ENCODE measurements around the gene COL18A1. TPM values are rescaled to one million over a fixed set of nuclear protein-coding genes. Genes with fewer than 3 reads are reported as not detected.

The COL18A1 gene
- total RNA-seq, 1 donor from 2014 or later: 6.4 TPM

- intact Hi-C loops (cut with micrococcal nuclease): no loop called here
Observed at GRCh38 chr21:45413922-45414321, 9.0 kb downstream of the COL18A1 start.

- intact Hi-C loops (cut with micrococcal nuclease): no loop called here
Observed at GRCh38 chr21:45414396-45415187, 9.6 kb downstream of the COL18A1 start.

GRCh38 chr21:45415188-45415942 is 10.4 kb downstream of the COL18A1 start:
- intact Hi-C loops (cut with micrococcal nuclease): no loop called here

GRCh38 chr21:45415943-45416611 is 11.1 kb downstream of the COL18A1 start:
- intact Hi-C loops (cut with micrococcal nuclease): no loop called here

DNA sequence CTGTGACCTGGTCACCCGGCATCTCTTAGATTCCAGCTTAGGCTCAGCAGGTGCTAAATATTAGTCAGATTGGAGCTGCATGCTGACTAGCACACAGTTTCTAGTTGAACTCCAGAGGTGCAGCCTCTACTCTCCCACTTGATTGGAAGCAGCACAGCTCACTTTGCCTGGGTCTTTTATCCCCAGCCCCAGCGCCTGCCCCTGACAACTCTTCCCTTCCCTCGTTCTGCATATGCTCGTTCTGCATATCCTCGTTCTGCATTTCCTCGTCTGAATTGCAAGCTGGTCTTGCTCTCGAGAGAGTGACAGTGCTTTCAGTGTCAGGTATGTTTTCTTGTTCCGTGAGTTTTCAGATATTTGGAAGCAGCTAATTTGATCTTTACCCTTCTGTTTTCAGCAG is 11.7 kb downstream of the COL18A1 start:
- intact Hi-C loops (cut with micrococcal nuclease): no loop called here

- intact Hi-C loops (cut with micrococcal nuclease): no loop called here
Observed at GRCh38 chr21:45417256-45417950, 12.4 kb downstream of the COL18A1 start.

DNA sequence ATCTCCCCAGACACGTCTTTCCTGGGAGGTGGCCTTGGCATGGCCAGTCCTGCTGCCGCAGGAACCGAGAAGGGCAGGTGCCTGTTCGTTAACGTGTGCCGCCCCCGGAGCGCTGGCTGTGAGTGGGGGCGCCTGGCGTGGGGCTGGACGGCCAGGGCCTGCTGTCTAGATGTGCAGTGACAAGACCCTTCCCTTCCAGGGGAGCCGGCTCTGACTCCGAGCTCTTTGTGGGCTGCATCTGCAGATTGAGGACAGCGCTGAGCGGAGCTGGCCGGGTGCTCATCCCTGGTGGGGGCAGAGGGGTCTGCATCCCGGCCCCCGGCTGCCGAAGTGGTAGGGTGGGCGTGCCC is 13.0 kb downstream of the COL18A1 start:
- intact Hi-C loops (cut with micrococcal nuclease): no loop called here

- intact Hi-C loops (cut with micrococcal nuclease): no loop called here
Observed at GRCh38 chr21:45418301-45419071, 13.5 kb downstream of the COL18A1 start.

- intact Hi-C loops (cut with micrococcal nuclease): no loop called here
Observed at GRCh38 chr21:45419162-45419561, 14.2 kb downstream of the COL18A1 start.

GRCh38 chr21:45420061-45421041 is 15.4 kb downstream of the COL18A1 start:
- intact Hi-C loops (cut with micrococcal nuclease): no loop called here

- intact Hi-C loops (cut with micrococcal nuclease): no loop called here
Observed at GRCh38 chr21:45421071-45421845, 16.3 kb downstream of the COL18A1 start.

GRCh38 chr21:45421846-45422775 is 17.1 kb downstream of the COL18A1 start:
- intact Hi-C loops (cut with micrococcal nuclease): no loop called here

DNA sequence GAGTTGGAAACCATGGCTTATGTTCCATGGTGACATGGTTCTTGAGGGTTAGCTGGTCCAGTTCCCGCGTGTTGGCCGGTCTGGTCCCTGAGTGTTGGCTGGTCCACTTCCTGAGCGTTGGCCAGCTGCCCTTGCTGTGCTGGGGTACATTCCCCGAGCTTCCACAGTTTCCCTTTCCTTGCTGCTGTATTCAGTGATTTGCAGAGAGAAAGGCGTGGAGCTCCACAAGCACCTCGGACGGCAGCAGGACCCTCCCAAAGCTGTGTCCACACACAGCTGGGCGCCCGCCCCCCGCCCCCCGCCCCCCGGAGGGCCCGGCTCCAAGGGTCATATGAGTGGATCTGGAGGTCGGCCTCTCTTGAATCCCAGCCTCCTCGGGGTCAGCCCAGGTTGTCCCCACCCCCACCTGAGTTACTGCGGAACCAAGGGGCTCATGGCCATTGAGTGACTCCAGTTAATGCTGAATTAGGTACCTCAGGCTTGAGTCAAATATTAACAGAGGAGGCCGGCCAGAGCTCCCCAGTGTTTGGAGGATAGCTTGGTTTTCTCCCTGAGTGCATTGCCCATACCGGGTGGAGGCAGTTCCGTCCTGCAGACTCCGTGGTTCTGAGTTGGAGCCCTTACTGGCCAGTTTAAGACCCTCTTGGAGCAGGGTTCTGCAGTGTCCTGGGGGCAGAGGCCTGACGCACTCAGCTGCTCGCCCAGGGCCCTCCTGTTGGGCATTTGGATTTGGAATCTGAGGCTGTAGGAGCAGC is 18.4 kb downstream of the COL18A1 start:
- intact Hi-C loops (cut with micrococcal nuclease): no loop called here

DNA sequence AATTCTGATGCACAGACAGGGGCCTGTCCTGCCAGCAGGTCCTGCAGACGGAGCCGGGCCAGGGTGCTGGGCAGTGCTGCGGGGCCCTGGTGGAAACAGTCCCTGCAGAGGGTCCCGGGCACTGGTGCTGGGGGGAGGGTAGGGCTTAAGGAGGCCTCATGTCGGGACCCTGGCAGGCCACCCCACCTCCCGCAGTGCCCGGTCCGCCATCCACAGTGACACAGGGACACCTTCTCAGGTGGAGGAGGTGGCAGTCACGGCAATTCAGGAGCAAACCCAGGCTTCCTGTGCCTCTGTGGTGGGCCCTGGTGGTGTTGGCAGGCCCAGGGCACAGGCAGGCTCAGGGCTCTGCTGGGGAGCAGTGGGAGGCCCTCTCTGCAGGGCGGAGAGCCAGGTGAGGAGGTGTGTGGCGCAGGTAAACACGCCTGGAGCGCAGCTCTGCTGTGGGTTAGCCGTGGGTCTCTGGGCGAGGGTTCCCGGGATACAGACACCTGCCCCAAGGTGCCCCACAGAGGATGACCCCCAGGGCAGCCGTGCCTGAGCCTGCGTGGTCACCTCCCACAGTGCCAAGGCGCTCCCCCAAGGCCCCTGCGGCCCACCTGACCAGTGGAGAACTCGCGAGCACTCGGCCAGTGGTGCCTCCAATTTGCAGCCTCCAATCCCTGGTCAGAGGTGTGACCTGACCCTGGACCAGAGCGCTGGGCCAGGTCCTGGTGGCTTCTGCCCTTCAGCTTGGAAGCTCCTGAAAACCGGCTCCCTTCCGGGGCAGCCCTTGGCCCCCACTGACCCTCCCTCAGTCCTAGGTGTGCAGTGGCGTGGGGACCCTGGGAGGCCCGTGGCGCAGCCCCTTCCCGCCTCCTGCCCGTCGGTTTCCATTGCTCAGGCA is 19.2 kb downstream of the COL18A1 start:
- intact Hi-C loops (cut with micrococcal nuclease): no loop called here

DNA sequence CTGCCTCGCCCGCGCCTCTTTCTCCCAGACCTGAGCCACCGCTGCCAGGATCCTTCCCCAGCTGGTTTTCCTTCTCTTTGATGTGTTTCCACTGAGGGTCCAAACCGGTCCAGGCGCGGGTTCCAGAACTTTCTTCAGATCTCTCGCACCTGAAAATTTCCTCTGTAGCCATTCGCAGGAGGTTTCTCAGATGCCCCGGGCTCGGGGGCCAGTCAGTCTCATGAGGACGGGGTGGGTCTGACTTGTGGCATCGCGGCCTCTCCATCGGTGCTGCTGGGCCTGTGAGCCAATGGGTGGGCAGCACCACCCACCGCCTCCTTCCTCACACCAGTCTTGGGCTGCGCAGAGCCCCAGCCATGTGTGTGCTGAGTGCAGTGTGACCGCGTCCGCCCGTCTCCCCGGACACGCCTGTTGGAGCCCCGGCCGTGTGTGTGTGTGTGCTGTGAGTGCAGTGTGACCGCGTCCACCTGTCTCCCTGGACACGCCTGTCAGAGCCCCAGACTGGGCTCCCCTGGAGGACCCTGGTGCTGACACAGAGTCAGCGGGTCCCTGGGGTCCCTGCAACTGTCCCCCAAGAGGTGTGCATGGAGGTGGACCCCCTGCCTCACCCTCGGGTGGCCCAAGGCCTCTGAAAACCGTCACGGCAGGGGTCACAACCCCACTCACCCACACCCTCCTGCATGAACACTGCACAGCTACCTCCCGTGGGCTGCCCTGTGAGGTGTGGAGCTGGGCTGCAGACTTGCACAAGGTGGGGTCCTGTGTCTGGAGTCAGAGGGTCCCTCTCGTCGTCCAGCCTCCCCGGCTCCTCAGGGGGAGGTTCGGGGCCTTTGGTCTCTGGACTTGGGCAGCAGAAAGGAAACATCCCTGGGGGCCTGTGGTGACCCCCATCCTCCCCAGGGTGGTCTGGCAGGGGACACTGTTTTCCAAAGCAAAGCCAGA is 20.2 kb downstream of the COL18A1 start:
- intact Hi-C loops (cut with micrococcal nuclease): no loop called here

All from T-helper 2 cell treated with Interferon-gamma antibody and Interleukin-4, amounts not matched to agents 100 ng/mL and 5 ng/mL, for 36 hours (primary cell).